K562 (cell line): Measurements from ENCODE around the gene DNER. TPM values are rescaled to one million over a fixed set of nuclear protein-coding genes. Genes with fewer than 3 reads are reported as not detected.

ENCODE experiments used
- ATAC-seq: fragments of 200-7000 bp; cut with Tn5 transposase; 3 replicates; pipeline ENCODE4 v1.9.1; 2020; ENCODE audit warnings: moderate library complexity
- BruUV-seq: library from RNA; stranded (reverse); fragments of 400-500 nt; replicated peaks from 2 replicates; lab custom pipeline; 2021; lab: Mats Ljungman, UMichigan
- CTCF ChIA-PET: fragments of 300-600 bp; formaldehyde crosslinking; extraction: SDS; loops from one replicate; lab custom pipeline; 2021; ENCODE audit warnings: low intra/inter-chr PET ratio; lab: Yijun Ruan, JAX
- POLR2A ChIA-PET: fragments of 300-600, 350-650 bp; sonication (Branson Sonifier 250); formaldehyde crosslinking; extraction: SDS; loops from one replicate; lab custom pipeline; 2021; ENCODE audit warnings: antibody characterized with exemption, inconsistent platforms; lab: Yijun Ruan, JAX
- DNase-seq, 4 experiments: peaks; one replicate each; pipeline versions ENCODE4 v3.0.0 to v3.0.0-alpha.2; 2011 to 2018; ENCODE audit warnings: low spot score in 3 of 4, mixed read lengths in 3 of 4; ENCODE audit errors: extremely low read depth in 1 of 4
- FAIRE-seq: peaks from 2 replicates; lab custom pipeline; 2011; peaks lifted over from hg19 to GRCh38; lab: Jason Lieb, UNC
- H2AFZ ChIP-seq: 2 replicates; pipeline ENCODE4 v1.6.0; 2011; ENCODE audit warnings: low read depth, low read length, control low read depth, inconsistent platforms
- H3K27ac ChIP-seq: fragments of 200-600 bp; 3 replicates; pipeline ENCODE4 v1.8.0; 2011; ENCODE audit warnings: low read depth, mild to moderate bottlenecking, control low read depth, inconsistent platforms, low read length, moderate library complexity, mixed read lengths; ENCODE audit errors: extremely low read depth
- H3K27me3 ChIP-seq, 2 experiments: fragments of 300-600 bp in 1 of 2; 2 replicates in 1 of 2; 3 replicates in 1 of 2; pipeline versions ENCODE4 v1.6.0 to v1.8.0; 2011; ENCODE audit warnings: inconsistent platforms in 2 of 2, low read length in 2 of 2, mild to moderate bottlenecking in 1 of 2, mixed read lengths in 1 of 2, moderate library complexity in 1 of 2; ENCODE audit not compliant: control insufficient read depth in 2 of 2, insufficient read depth in 2 of 2
- H3K36me3 ChIP-seq: fragments of 300-600 bp; 3 replicates; pipeline ENCODE4 v1.8.0; 2011; ENCODE audit warnings: mild to moderate bottlenecking, low read length, inconsistent platforms; ENCODE audit not compliant: control insufficient read depth, insufficient read depth
- H3K4me1 ChIP-seq, 2 experiments: fragments of 200-600 bp in 1 of 2; replicated peaks in 1 of 2; 2 replicates in 1 of 2; 3 replicates in 1 of 2; pipeline versions ENCODE4 v1.5.1 to v1.8.0; 2011; ENCODE audit warnings: inconsistent platforms in 2 of 2, low read length in 2 of 2, mild to moderate bottlenecking in 1 of 2, mixed read lengths in 1 of 2, moderate library complexity in 1 of 2; ENCODE audit not compliant: control insufficient read depth in 2 of 2, insufficient read depth in 2 of 2
- H3K4me2 ChIP-seq: 2 replicates; pipeline ENCODE4 v1.6.1; 2011; ENCODE audit warnings: low read length, control low read depth, inconsistent platforms, mixed read lengths; ENCODE audit not compliant: insufficient read depth
- H3K4me3 ChIP-seq: fragments of 200-600 bp; sonication (generic), shearing (Covaris generic); 2 replicates; pipeline ENCODE4 v1.5.1; 2016; ENCODE audit warnings: control low read depth, inconsistent platforms
- H3K79me2 ChIP-seq: fragments of 200-600 bp; 3 replicates; pipeline ENCODE4 v1.8.0; 2011; ENCODE audit warnings: low read length, inconsistent platforms; ENCODE audit not compliant: control insufficient read depth, insufficient read depth
- H3K9ac ChIP-seq, 2 experiments: 2 replicates each; pipeline versions ENCODE4 v1.6.0 to v1.6.1; 2011; ENCODE audit warnings: low read depth in 2 of 2, low read length in 2 of 2, control low read depth in 1 of 2, inconsistent platforms in 1 of 2, mild to moderate bottlenecking in 1 of 2, mixed read lengths in 1 of 2; ENCODE audit not compliant: insufficient read depth in 1 of 2
- H3K9me1 ChIP-seq: one replicate; pipeline ENCODE4 v1.6.0; 2011; ENCODE audit warnings: inconsistent platforms, mild to moderate bottlenecking, low read length, moderate library complexity; ENCODE audit not compliant: control insufficient read depth, insufficient read depth
- H3K9me3 ChIP-seq: replicated peaks from 2 replicates; pipeline ENCODE4 v1.5.1; 2011; ENCODE audit warnings: low read depth, low read length, inconsistent platforms; ENCODE audit not compliant: control insufficient read depth, insufficient read depth
- H4K20me1 ChIP-seq: replicated peaks from 2 replicates; pipeline ENCODE4 v1.6.1; 2011; ENCODE audit warnings: low read length, inconsistent platforms, mixed read lengths; ENCODE audit not compliant: control insufficient read depth, insufficient read depth
- ARID3B ChIP-seq: fragments of 250-450 bp; sonication (Bioruptor Pico); IDR thresholded peaks from 2 replicates; pipeline ENCODE4 v1.4.0; 2020; ENCODE audit warnings: borderline replicate concordance
- COPS2 ChIP-seq: fragments of 450-650 bp; conservative IDR thresholded peaks from 2 replicates; pipeline ENCODE4 v1.6.1; 2016; ENCODE audit warnings: mild to moderate bottlenecking, moderate library complexity
- CTCF ChIP-seq, 3 experiments: IDR thresholded peaks in 2 of 3; conservative IDR thresholded peaks in 1 of 3; 2 replicates each; pipeline ENCODE4 v1.5.1; 2011 to 2012; ENCODE audit warnings: low read length in 3 of 3, mild to moderate bottlenecking in 3 of 3, control low read depth in 2 of 3, improper control_type of control experiment in 1 of 3, inconsistent platforms in 1 of 3, low read depth in 1 of 3, mixed read lengths in 1 of 3, moderate library complexity in 1 of 3; ENCODE audit not compliant: insufficient read depth in 2 of 3
- RERE ChIP-seq: sonication (generic); formaldehyde crosslinking; IDR thresholded peaks from 2 replicates; pipeline ENCODE4 v1.8.0; 2023; ENCODE audit warnings: missing genetic modification reagents, mild to moderate bottlenecking, borderline replicate concordance
- SREBF2 ChIP-seq: sonication (generic); formaldehyde crosslinking; IDR thresholded peaks from 2 replicates; pipeline ENCODE4 v1.4.0; 2020; ENCODE audit warnings: mild to moderate bottlenecking, missing genetic modification reagents
- TCF15 ChIP-seq: fragments of 250-450 bp; sonication (Bioruptor Pico); IDR thresholded peaks from 2 replicates; pipeline ENCODE4 v1.8.0; 2022; ENCODE audit warnings: moderate library complexity, mild to moderate bottlenecking, inconsistent platforms
- ZNF121 ChIP-seq: sonication (generic); formaldehyde crosslinking; conservative IDR thresholded peaks from 2 replicates; pipeline ENCODE4 v1.8.0; 2022; ENCODE audit warnings: missing genetic modification reagents
- ZNF175 ChIP-seq: fragments of 200-800 bp; sonication (Bioruptor generic); IDR thresholded peaks from 2 replicates; pipeline ENCODE4 v1.6.1; 2016; ENCODE audit warnings: low read depth, mild to moderate bottlenecking, missing genetic modification characterization, missing compliant biosample characterization
- WGBS: fragments of 100-300 bp; shearing (Covaris generic); methylation state at CpG from one replicate; pipeline ENCODE4 v1.1.6; 2016; ENCODE audit warnings: low coverage, mixed read lengths; ENCODE audit not compliant: insufficient coverage; ENCODE audit errors: missing lambda C conversion rate; 5-methylcytosine and 5-hydroxymethylcytosine counted together
- in situ Hi-C: fragments of 300-500 bp; cut with MboI; formaldehyde crosslinking; loops from 4 replicates; pipeline ENCODE4 v1.15.0; 2018; ENCODE audit warnings: inconsistent platforms, mixed read lengths
- intact Hi-C: fragments of 100-400 bp; cut with micrococcal nuclease; formaldehyde crosslinking; loops from 2 replicates; pipeline ENCODE4 v1.14.2; 2022
- polyA plus RNA-seq, 8 experiments: library from polyadenylated mRNA; depleted of rRNA in 4 of 8; stranded (reverse) in 5 of 8; unstranded in 3 of 8; fragments of >200 nt; fragmentation: Nextera tagmentation in 2 of 8; fragmentation: Illumina TruSeq in 1 of 8; extraction: Ambion mirVana in 2 of 8; extraction: Trizol in 1 of 8; gene quantifications; 2 replicates each; pipeline versions ENCODE4 v1.2.1 to v1.2.3, GENCODE V29; 2011 to 2014; ENCODE audit warnings: inconsistent platforms in 1 of 8, missing spikeins in 1 of 8
- total RNA-seq, 7 experiments: library from RNA; depleted of rRNA in 6 of 7; stranded (reverse); fragments of >200 nt in 6 of 7; fragmentation: Illumina TruSeq in 2 of 7; extraction: Trizol in 2 of 7; gene quantifications; 2 replicates each; pipeline versions ENCODE4 v1.2.1 to v1.2.3, GENCODE V29; 2011 to 2021; ENCODE audit warnings: low replicate concordance in 1 of 7

DNER gene
- total and polyA plus RNA-seq, 9 of the 15 experiments (the other 6 are each of a cell fraction or from before 2014, with no cell fraction given), result not detected

- no peak for TF ChIP-seq RERE (CRISPR knock-in tag)
Measured at GRCh38 chr2:229543176-229543873, 171.0 kb downstream of the DNER start (continued).

GRCh38 chr2:229539628-229540027 lies 174.7 kb downstream of the DNER start:
- 2% methylated on average over 8 of the region's 8 CpGs for WGBS
- Histone ChIP-seq H4K20me1 (no peaks in the 10 kb centered on the region), H3K9me1 (no peaks in the 10 kb centered on the region), H3K27ac (no peak overlapping the region), H3K27me3 (no peaks in the 10 kb centered on the region), H3K9ac (no peak overlapping the region), H3K36me3 (no peaks in the 10 kb centered on the region), H3K4me3 (no peak overlapping the region), H3K4me2 (no peak overlapping the region), H3K79me2 (no peaks in the 10 kb centered on the region), H3K9me3 (no peaks in the 10 kb centered on the region), H2AFZ (no peak overlapping the region), H3K4me1 (no peaks in the 10 kb centered on the region)
- DNase-seq (no peak), FAIRE-seq (no peak), ATAC-seq (no peak)
- ChIA-PET CTCF (no interaction called here), POLR2A (no interaction called here)
- in situ Hi-C loops, result loop anchor here (5.0 kb wide), 1 partner anchor 38 kb away; no protein-coding TSS in a partner anchor
- BruUV-seq, result no TSS peak
- intact Hi-C loops, result no loop called here
- TF ChIP-seq ZNF121 (CRISPR knock-in tag), result no peak
- no peak for TF ChIP-seq TCF15 (CRISPR knock-in tag)
- TF ChIP-seq SREBF2 (CRISPR knock-in tag), result no peak
- no peak for TF ChIP-seq COPS2
- no peak for TF ChIP-seq ZNF175 (CRISPR knock-in tag)
- no peak for TF ChIP-seq CTCF (IDR thresholded peaks at IDR 0.05 in 2 of 3, conservative IDR thresholded peaks at IDR 0.05 in 1 of 3; ENCODE audit: insufficient read depth in 2 of 3, low read depth in 1 of 3, low read length in 3 of 3)
- no peak for TF ChIP-seq ARID3B (CRISPR knock-in tag)
